H1 (cell line): Measurements from ENCODE around the gene ZFAND3. TPM values are rescaled to one million over a fixed set of nuclear protein-coding genes. Genes with fewer than 3 reads are reported as not detected.

ENCODE experiments used
- BACH1 ChIP-seq: IDR thresholded peaks from 2 replicates; pipeline ENCODE4 v1.6.1; 2012; ENCODE audit warnings: low read length, improper control_type of control experiment
- BCL11A ChIP-seq, 2 experiments: IDR thresholded peaks; one replicate each; pipeline ENCODE4 v1.6.1; 2011; ENCODE audit warnings: low read depth in 2 of 2, low read length in 2 of 2, mild to moderate bottlenecking in 2 of 2
- CTCF ChIP-seq, 3 experiments: IDR thresholded peaks; 1 replicate in 2 of 3; 2 replicates in 1 of 3; pipeline versions ENCODE4 v1.5.1 to v1.6.1; 2011; ENCODE audit warnings: low read length in 3 of 3, mild to moderate bottlenecking in 3 of 3, inconsistent platforms in 2 of 3, low read depth in 1 of 3, moderate library complexity in 1 of 3; ENCODE audit not compliant: insufficient read depth in 1 of 3; ENCODE audit errors: control extremely low read depth in 1 of 3
- FOSL1 ChIP-seq: IDR thresholded peaks from 2 replicates; pipeline ENCODE4 v1.6.1; 2011; ENCODE audit warnings: mild to moderate bottlenecking, low read depth, low read length, moderate library complexity; ENCODE audit not compliant: insufficient read depth
- MAFK ChIP-seq: IDR thresholded peaks from 2 replicates; pipeline ENCODE4 v1.6.1; 2012; ENCODE audit warnings: low read depth, mild to moderate bottlenecking, improper control_type of control experiment, low read length
- NANOG ChIP-seq: IDR thresholded peaks from 2 replicates; pipeline ENCODE4 v1.6.1; 2011; ENCODE audit warnings: low read length, low read depth, mild to moderate bottlenecking, inconsistent platforms; ENCODE audit not compliant: insufficient read depth, poor library complexity, severe bottlenecking
- PHF8 ChIP-seq: fragments of 200-600 bp; sonication (generic); conservative IDR thresholded peaks from 2 replicates; pipeline ENCODE4 v1.7.1; 2012; ENCODE audit warnings: low read depth, mild to moderate bottlenecking, inconsistent platforms, low read length, moderate library complexity
- POU5F1 ChIP-seq: IDR thresholded peaks from 2 replicates; pipeline ENCODE4 v1.6.1; 2011; ENCODE audit warnings: low read depth, mild to moderate bottlenecking, low read length, moderate library complexity
- polyA plus RNA-seq, 7 experiments: library from polyadenylated mRNA; depleted of rRNA in 3 of 7; stranded (reverse) in 5 of 7; unstranded in 2 of 7; fragments of >200 nt in 5 of 7; fragments of 200-250 nt in 2 of 7; gene quantifications; 1 replicate in 5 of 7; 2 replicates in 1 of 7; 4 replicates in 1 of 7; pipeline versions ENCODE4 v1.2.1 to v1.2.3, GENCODE V29; 2011 to 2013; ENCODE audit warnings: missing spikeins in 2 of 7, mixed read lengths in 2 of 7
- total RNA-seq: library from RNA; stranded (reverse); fragmentation: NEBNext Ultra II Directional; extraction: Animal tissue kit (Norgen Biotek cat#: 25700); gene quantifications from 2 replicates; pipeline ENCODE4 v1.2.1, GENCODE V29; 2021

Gene ZFAND3
- total and polyA plus RNA-seq, 2 of the 8 experiments (the other 6 are each of a cell fraction or from before 2014, with no cell fraction given): 13.0 to 51.3 TPM

DNA sequence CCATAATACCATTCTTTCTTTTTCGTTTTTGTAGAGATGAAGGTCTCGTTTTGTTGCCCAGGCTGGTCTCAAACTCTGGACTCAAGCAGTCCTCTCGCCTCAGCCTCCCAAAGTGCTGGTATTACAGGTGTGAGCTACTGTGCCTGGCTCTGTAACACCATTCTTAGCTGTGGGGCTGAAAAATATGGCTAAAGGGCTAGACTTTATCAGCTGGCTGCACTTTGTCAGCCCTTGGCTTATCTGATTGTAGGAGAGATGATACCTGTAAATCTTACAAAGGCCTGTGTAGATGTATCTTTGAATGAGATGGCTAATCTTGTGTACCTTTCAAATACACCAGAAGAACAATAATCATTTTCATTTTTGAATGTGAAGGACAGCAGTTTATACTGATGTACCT lies 55.2 kb downstream of the ZFAND3 start (continued):
- no peak for TF ChIP-seq NANOG
- no peak for TF ChIP-seq MAFK
- no peak for TF ChIP-seq BACH1
- no peak for TF ChIP-seq FOSL1
- TF ChIP-seq BCL11A (IDR thresholded peaks at IDR 0.05; ENCODE audit: low read depth in 2 of 2, low read length in 2 of 2): no peak
- TF ChIP-seq CTCF (IDR thresholded peaks at IDR 0.05; ENCODE audit: control extremely low read depth in 1 of 3, insufficient read depth in 1 of 3, low read depth in 1 of 3, low read length in 3 of 3): no peak
- TF ChIP-seq POU5F1: no peak
- TF ChIP-seq PHF8: no peak
